ENCODE data around the gene TBX3. TPM values are rescaled to one million over a fixed set of nuclear protein-coding genes. Genes with fewer than 3 reads are reported as not detected.

The TBX3 gene
- total RNA-seq, 1 donor from 2014 or later = 2.4 TPM

GRCh38 chr12:114668151-114668885, 15.7 kb downstream of the TBX3 start:
- ATAC-seq = peak; percentile 92

GRCh38 chr12:114667669-114668150, 16.3 kb downstream of the TBX3 start:
- no peak for ATAC-seq

GRCh38 chr12:114666746-114667668, 17.0 kb downstream of the TBX3 start:
- ATAC-seq = no peak

DNA sequence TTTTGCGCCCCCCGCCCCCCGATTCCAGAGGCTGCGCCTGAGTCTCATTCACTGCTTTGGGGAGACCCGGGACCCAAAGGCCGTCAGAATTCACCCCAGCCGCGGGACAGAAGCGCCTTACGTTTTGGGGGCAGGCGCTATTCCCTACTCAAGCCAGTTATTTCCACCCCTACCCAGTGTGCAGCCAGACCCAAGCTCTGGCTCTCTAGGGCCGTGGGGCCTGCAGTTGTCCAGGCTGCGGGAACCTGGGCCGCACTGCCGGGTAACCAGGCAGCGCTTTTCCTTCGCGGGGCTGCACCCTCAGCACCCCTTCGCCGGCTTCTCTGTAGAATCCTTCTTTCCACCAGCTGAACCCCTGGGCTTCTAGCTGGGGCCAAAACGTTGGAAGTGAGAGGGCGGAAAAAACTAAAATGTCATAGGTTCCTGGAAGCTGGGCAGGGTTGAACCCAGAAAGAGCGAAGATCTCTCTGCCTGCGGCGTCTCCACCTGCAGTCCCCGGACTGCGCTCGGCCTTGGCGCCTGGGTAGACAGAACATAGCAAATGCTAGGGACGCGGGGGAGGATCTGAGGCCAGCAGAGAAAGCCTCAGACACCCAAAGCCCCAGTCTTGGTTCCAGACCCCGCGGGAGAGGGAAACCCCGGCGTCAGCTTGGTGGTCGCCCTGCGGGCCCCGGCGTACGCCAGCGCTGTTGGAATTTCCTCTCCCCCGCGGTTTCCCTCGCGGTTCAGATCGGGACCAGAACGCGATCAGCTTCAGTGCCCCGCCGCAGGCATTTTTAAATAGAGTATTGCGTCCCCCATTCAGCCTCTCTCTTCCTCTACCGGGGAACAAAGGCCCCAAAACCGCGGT, 18.3 kb downstream of the TBX3 start:
- no peak for ATAC-seq

DNA sequence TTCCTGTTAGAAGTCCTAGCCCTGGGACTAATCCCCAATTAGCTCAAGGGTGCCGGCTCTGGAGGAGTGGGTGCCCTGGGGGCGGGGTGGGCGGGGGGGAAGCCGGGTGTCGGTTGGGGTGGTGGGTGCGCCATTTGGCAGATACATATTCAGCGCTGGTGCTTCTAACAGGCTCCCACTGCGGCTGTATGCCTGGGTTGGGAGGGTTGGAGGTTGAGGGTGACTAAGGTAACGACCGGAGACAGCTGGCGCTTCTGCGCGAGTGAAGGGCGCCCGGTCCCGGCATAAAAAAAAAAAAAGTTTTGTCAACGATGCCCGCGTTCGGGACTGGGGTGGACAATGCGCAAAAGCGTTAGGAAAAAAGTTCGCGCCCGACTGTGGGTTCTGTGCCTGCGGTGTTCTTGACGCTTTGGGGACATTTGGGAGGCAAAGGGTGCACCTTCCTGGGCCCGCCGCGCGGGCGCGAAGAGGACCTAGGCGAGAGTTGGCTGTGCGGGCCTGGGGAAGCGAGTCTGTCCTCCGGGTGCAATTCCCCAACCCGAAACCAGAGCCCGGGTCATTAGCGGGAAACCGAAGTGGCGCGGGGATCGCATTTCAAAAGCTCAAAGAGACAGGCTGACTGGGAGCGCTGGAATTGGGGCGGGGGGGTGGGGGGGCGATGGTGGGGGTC, 19.2 kb downstream of the TBX3 start:
- ATAC-seq = no peak

GRCh38 chr12:114662512-114663177, 21.3 kb downstream of the TBX3 start:
- peak; percentile 79 for ATAC-seq

DNA sequence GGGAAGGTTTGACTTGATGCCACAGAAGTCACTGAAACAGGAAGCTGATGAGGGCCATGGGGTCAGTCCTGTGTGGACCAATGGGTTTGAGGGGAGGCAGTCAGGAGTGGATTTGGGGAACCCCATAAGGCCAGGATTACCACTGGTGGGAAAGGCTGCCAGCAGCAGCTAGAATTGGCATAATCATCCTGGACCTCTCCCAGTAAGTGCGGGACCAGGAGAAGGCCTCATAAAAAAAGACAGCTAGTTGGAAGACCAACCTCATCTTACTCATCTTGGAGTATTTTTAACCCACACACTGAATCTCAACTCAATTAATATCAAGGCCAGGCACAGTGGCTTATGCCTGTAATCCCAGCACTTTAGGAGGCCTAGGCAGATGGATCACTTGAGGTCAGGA, 22.7 kb downstream of the TBX3 start:
- no peak for ATAC-seq

DNA sequence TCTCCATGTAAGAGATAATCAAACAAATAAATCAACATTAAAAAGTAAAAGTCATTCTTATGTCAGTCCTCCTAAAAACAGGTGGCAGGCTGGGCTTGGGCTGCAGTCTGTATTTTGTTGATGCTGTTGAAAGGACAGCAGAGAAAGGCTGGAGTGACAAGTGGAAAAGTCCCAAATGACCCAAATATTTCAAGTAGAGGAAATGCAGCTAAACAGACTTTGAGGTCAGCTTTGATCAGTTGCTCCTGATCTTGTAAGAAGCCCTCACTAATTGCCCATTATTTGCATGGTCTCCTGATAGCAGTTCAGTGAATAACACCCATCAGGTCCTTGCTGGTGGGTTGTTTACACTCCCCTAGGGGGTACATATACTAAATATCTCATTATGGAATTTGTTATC, 24.9 kb downstream of the TBX3 start:
- no peak for ATAC-seq

GRCh38 chr12:114658002-114658441, 26.0 kb downstream of the TBX3 start:
- no peak for ATAC-seq

- ATAC-seq = no peak
Measured at GRCh38 chr12:114657597-114657920, 26.4 kb downstream of the TBX3 start.

DNA sequence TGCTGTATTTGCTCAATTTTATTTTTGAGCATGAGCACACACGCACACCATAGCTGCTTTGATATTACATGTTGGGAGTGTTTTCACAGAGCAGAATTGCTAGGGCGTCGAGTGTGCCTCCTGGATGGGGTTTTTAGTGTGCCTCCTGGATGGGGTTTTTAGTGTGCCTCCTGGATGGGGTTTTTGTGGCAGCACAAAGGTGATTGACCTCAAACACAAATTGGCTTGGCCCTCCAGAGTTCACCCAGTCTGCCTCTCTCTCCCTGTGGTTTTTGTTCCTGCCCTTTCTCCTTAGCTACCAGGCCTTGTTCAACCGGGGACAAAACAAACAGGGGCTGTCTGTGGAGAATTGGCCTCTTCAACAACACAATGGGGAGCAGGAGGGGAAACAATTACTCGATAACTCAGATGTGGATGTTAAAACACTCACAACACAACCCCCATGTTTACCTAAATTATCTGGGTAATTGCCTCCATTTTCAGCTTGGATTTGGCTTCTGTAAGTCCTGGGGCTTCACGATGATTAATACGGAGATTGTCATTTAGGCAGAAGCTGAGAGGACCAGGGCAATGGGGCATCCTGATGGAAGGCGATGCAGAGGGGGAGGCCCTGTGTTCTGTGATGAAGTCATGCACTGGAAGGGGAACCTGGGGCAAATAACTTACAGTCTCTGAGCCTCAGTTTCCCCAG, 26.9 kb downstream of the TBX3 start:
- no peak for ATAC-seq

GRCh38 chr12:114655934-114656749, 27.8 kb downstream of the TBX3 start:
- no peak for ATAC-seq

DNA sequence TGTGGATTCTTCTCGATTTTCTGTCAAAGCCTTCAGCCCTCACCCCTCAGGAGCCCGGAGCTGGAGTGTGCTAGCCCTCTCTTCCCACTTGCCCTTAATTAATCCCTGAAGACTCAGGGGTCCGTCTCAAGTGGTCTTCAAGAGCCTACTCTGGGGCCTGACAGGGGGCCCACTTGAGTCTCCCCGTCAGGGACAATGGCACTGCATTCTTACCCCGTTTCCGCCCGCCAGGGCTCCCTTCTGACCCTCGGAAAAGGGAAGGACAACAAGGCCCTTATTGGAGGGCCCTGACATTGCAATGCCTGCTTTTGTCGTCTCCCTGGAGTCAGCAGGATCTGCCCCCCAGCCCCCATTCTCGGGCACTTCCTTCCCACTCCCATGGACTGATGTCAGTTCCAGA, 34.4 kb downstream of the TBX3 start:
- no peak for ATAC-seq

DNA sequence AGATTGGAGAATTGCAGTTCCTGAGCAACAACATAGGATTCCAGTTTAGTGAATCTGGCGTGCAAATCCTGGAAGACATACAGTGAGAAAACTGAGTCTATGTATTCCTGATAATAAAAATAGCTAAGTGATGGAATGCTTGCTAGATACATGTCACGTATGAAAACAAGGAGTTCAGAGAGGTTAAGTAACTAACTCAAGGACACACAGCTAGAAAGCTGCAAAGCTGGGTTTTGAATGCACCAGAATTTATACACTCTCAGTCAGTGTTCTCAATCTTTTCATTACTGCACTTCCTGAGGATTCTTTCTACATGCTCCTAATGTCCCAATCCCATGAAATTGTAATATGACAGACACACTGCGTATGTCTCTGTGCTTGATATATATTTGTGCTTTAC, 35.3 kb downstream of the TBX3 start:
- ATAC-seq = no peak

DNA sequence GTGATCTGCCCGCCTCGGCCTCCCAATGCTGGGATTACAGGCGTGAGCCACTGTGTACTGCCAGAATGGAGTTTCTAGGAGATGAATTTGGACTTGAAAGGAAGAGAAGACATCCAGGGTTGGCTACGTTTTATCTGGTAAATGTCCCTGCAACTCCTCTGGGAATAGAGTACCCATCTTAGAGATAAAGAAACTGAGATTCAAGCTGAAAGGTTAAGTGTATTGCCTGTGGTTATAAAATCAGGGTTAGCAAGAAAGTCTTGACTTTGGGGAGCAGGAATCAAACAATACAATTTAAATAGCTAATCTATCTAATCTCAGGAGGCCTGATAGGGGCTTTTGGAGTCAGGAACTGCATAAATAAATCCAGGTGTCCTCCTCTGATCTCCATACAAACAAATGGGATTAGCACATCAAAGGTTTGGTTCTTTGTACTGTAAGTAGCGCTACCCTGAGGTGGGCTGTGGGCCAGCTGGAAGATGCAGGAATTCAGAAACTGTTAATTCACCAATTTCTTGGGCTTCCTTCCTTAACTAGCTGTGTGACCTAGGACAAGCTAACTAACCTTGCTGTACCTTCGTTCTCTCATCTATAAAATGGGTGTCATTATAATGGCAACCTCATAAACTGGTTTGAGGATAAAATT, 45.1 kb downstream of the TBX3 start:
- no peak for ATAC-seq

- ATAC-seq = peak; percentile 93
Measured at GRCh38 chr12:114636723-114637480, 47.1 kb downstream of the TBX3 start.

DNA sequence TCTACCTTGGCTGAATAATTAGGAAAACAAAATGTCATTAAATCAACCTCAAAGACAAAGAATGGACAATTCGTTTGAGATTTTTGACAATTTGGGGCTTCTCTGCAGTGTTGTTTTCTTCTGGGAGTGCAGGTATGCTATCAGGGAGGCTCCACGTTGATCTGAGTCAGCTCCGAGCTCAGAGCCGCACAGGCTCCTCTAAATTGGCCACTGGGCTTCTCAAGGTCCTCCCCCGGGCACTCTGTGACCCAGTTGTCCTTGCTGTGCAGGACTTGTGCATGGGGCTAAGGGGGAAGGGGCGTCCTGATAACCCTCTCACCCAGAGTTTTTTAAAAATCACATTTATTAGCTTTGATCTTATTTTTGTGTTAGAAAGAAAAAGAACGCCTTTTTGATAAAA, 52.7 kb downstream of the TBX3 start:
- ATAC-seq = no peak

GRCh38 chr12:114628199-114628598, 55.8 kb downstream of the TBX3 start:
- ATAC-seq = no peak

- ATAC-seq = no peak
Measured at GRCh38 chr12:114627393-114627792, 56.6 kb downstream of the TBX3 start.
